ENCODE measurements around the gene SLC24A3.

DNA sequence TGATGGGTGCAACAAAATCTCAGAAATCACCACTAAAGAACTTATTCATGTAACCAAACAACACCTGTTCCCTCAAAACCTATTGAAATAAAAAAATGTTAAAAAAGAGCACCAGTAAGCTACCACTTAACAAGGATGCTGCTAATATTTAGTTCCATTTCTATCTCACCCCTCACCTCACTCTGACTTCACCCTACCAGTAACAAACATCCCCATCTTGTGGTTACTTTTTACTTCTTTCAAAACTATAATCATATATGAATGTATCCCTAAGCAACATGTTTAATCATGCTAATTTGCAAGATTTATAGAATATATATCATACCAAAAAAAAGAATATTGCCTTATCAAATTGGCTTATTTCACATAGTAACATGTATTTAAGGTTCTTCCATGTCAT is 27.4 kb upstream of the SLC24A3 start:
- TF ChIP-seq, protein P1, sequence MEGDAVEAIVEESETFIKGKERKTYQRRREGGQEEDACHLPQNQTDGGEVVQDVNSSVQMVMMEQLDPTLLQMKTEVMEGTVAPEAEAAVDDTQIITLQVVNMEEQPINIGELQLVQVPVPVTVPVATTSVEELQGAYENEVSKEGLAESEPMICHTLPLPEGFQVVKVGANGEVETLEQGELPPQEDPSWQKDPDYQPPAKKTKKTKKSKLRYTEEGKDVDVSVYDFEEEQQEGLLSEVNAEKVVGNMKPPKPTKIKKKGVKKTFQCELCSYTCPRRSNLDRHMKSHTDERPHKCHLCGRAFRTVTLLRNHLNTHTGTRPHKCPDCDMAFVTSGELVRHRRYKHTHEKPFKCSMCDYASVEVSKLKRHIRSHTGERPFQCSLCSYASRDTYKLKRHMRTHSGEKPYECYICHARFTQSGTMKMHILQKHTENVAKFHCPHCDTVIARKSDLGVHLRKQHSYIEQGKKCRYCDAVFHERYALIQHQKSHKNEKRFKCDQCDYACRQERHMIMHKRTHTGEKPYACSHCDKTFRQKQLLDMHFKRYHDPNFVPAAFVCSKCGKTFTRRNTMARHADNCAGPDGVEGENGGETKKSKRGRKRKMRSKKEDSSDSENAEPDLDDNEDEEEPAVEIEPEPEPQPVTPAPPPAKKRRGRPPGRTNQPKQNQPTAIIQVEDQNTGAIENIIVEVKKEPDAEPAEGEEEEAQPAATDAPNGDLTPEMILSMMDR (IDR thresholded peaks at IDR 0.05; ENCODE audit: insufficient read depth, low read depth, low read length), result no peak
- no peak for TF ChIP-seq EZH2 (IDR thresholded peaks at IDR 0.05; ENCODE audit: insufficient read depth, low read length)

Measured in astrocyte (in vitro differentiated cells and primary cell).